Activated CD4-positive, alpha-beta T cell treated with anti-CD3 and anti-CD28 coated beads for 4 hours (primary cell): Measurements from ENCODE around the gene SLC6A9.

Experiments used
- DNase-seq, 2 donors: peaks; one replicate each; pipeline ENCODE4 v3.0.0-alpha.2; 2020

Gene SLC6A9

GRCh38 chr1:44025816-44026215 is 5.4 kb downstream of the SLC6A9 start:
- DNase-seq = no peak

GRCh38 chr1:44024903-44025525 is 6.2 kb downstream of the SLC6A9 start:
- DNase-seq = no peak

GRCh38 chr1:44024031-44024902 is 7.0 kb downstream of the SLC6A9 start:
- no peak for DNase-seq

- DNase-seq = no peak
These were observed 9.5 kb downstream of the SLC6A9 start for GRCh38 chr1:44021581-44022321.

- DNase-seq = no peak
These were observed 10.1 kb downstream of the SLC6A9 start for GRCh38 chr1:44021156-44021555.

- no peak for DNase-seq
These were observed 10.8 kb downstream of the SLC6A9 start for GRCh38 chr1:44020464-44020863.

- DNase-seq = no peak
These were observed 11.8 kb downstream of the SLC6A9 start for GRCh38 chr1:44019466-44019948.

- no peak for DNase-seq
These were observed 14.3 kb downstream of the SLC6A9 start for GRCh38 chr1:44016890-44017400.

GRCh38 chr1:44016041-44016889 is 15.0 kb downstream of the SLC6A9 start:
- no peak for DNase-seq

- DNase-seq = no peak
These were observed 16.1 kb downstream of the SLC6A9 start for GRCh38 chr1:44015206-44015605.

- no peak for DNase-seq
These were observed 16.7 kb downstream of the SLC6A9 start for GRCh38 chr1:44014365-44015104.

- DNase-seq = no peak
These were observed 17.3 kb downstream of the SLC6A9 start for GRCh38 chr1:44013949-44014348.

GRCh38 chr1:44012941-44013609 is 18.2 kb downstream of the SLC6A9 start:
- DNase-seq = no peak

GRCh38 chr1:44012404-44012803 is 18.9 kb downstream of the SLC6A9 start:
- DNase-seq = no peak

- no peak for DNase-seq
These were observed 20.3 kb downstream of the SLC6A9 start for GRCh38 chr1:44010935-44011471.

GRCh38 chr1:44008259-44008658 is 23.0 kb downstream of the SLC6A9 start:
- DNase-seq = no peak

GRCh38 chr1:44002606-44003157 is 28.6 kb downstream of the SLC6A9 start:
- no peak for DNase-seq

GRCh38 chr1:44002165-44002564 is 29.1 kb downstream of the SLC6A9 start:
- DNase-seq = no peak

GRCh38 chr1:44000122-44000665 is 31.1 kb downstream of the SLC6A9 start:
- DNase-seq = no peak

GRCh38 chr1:43999455-43999854 is 31.8 kb downstream of the SLC6A9 start:
- no peak for DNase-seq
